GM12891 (cell line): ENCODE data around the gene INPPL1.

ENCODE experiments used
- POLR2A ChIP-seq: IDR thresholded peaks from 2 replicates; pipeline ENCODE4 v1.6.1; 2011; ENCODE audit warnings: low read depth, low read length, control low read depth
- POLR2AphosphoS5 ChIP-seq: IDR thresholded peaks from 2 replicates; pipeline ENCODE4 v1.6.1; 2011; ENCODE audit warnings: low read depth, low read length, control low read depth
- SPI1 ChIP-seq: IDR thresholded peaks from 2 replicates; pipeline ENCODE4 v1.6.1; 2011; ENCODE audit warnings: low read depth, low read length, control low read depth
- TAF1 ChIP-seq: IDR thresholded peaks from 2 replicates; pipeline ENCODE4 v1.6.1; 2011; ENCODE audit warnings: low read depth, low read length, control low read depth

- no peak for TF ChIP-seq POLR2A
- TF ChIP-seq POLR2AphosphoS5: no peak
- TF ChIP-seq SPI1: no peak
- TF ChIP-seq TAF1: no peak
These were observed 6.7 kb upstream of the INPPL1 start for GRCh38 chr11:72217841-72218240.
